COR-L47 (cell line): ENCODE measurements around the gene AKAP7.
A peak's percentile ranks its signal among the peaks of the same experiment; 100 is the strongest.
"Not testable (repeated sequence)": the region's sequence is repeated elsewhere in the genome, so short reads cannot be mapped to it uniquely, and the experiment has no call there.

ENCODE experiments used
- DNase-seq: peaks from one replicate; lab custom pipeline; 2025; lab: John Stamatoyannopoulos, UW

AKAP7 gene

DNA sequence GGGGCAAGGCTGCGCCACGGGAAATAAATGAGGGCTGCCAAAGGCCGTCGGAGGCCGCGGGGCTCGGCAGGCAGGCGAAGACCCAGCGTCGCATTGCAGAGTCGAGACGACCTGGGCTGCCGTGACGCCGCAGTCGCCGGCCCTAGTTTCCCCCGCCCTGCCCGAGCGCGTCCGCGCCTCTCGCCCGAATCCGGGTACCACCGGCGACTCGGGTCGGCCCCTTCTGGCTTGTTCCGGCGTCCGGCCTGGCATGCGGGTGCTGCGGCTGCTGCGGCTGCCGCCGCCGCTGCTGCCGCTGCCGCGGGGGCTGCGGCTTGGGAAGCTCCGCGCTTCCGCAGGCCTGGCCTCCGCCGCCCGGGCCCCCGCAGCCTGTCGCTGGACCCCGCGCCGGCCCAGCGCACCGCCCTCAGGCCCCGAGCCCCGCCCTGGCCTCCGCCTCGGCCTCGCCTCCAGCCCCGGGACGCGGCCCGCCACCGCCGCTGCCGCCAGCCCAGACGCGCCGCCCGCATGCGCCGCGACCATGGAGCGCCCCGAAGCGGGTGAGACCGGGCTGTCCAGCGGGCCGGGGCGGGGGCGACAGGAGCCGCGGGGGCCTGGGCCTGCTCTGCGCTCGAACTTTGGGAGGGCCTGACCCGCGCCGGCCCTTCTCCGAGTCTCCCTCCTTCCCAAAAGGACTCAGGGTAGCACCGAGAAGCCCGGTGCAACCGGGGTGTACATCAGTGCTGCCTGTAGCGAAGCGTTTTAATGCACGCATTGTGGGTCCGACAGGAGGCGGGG lies at the start of gene AKAP7:
Gene AKAP7, plus strand, starts transcription at position 224 of the 777 bp plus-strand sequence. Its CDS starts 297 bp downstream, at position 521.
- no peak for DNase-seq

GRCh38 chr6:131090339-131090738 lies 44.9 kb upstream of the AKAP7 start:
- not testable (repeated sequence) for DNase-seq

DNA sequence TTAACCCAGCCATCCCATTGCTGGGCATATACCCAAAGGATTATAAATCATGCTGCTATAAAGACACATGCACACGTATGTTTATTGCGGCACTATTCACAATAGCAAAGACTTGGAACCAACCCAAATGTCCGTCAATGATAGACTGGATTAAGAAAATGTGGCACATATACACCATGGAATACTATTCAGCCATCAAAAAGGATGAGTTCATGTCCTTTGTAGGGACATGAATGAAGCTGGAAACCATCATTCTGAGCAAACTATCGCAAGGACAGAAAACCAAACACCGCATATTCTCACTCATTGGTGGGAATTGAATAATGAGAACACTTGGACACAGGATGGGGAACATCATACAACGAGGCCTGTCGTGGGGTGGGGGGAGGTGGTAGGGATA lies 43.3 kb upstream of the AKAP7 start:
- DNase-seq = not testable (repeated sequence)

GRCh38 chr6:131093334-131093733 lies 41.9 kb upstream of the AKAP7 start:
- no peak for DNase-seq

- DNase-seq = no peak
These were observed 38.5 kb upstream of the AKAP7 start for GRCh38 chr6:131096786-131097185.

GRCh38 chr6:131101911-131102680 lies 33.2 kb upstream of the AKAP7 start:
- DNase-seq = no peak

GRCh38 chr6:131103296-131103695 lies 32.0 kb upstream of the AKAP7 start:
- no peak for DNase-seq

GRCh38 chr6:131103901-131104300 lies 31.4 kb upstream of the AKAP7 start:
- no peak for DNase-seq

- no peak for DNase-seq
These were observed 28.1 kb upstream of the AKAP7 start for GRCh38 chr6:131107151-131107550.

- no peak for DNase-seq
These were observed 23.0 kb upstream of the AKAP7 start for GRCh38 chr6:131112249-131112648.

GRCh38 chr6:131115651-131116050 lies 19.6 kb upstream of the AKAP7 start:
- no peak for DNase-seq

DNA sequence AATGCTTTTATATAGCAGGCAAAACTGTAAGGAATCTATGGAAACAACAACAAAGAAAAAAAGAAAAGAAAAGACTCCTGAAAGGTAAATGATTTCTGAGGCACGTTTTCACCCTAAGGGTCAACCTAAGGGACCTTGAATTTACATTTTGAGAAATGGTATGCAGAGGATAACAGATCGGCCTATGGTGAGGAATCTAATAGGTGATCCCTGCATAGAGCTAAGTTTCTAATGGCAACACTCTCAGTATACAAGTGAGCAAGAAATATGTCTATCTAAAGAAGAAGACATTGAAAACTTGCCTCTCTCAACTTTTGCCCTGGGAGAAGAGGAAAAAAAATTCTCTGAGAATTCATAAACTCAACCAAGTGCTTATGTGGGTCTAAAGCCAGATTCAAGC lies 18.9 kb upstream of the AKAP7 start:
- DNase-seq = no peak

- DNase-seq = peak; percentile 11
These were observed 18.4 kb upstream of the AKAP7 start for GRCh38 chr6:131116755-131117360.

DNA sequence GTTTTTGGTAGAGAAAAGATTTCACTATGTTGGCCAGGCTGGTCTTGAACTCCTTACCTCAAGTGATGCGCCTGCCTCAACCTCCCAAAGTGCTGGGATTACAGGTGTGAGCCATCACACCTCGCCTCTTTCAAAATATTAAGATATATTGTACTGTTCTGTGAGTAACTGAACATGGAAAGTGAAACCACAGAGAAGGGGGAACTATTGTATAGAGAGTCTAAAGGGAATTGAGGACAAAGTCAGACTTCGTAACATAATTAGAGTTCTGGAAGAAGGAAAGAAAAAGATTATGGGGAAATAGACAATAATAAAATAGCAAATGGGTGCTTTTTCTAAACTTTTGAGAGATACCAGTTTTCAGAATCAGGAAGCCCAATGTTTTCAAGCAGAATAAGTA lies 17.4 kb upstream of the AKAP7 start:
- DNase-seq = no peak

DNA sequence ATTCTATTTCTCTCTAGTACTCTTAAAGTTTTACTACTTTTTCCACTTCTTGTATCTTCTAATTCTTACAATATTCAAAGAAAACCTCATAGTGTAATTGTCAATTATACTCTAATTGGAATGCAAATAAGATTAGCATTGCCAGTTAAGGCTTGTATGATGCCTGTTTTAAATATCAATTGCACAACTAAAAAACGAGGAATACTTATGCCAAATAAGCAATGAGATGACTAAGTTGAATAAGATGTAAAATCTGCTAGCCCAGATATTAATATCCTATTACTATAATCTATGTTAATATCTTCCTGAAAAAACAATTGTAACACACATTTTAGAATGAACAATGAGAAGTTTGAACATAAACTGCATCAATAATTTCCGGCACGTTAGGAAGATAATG lies 13.3 kb upstream of the AKAP7 start:
- no peak for DNase-seq

GRCh38 chr6:131122516-131122915 lies 12.8 kb upstream of the AKAP7 start:
- DNase-seq = no peak

DNA sequence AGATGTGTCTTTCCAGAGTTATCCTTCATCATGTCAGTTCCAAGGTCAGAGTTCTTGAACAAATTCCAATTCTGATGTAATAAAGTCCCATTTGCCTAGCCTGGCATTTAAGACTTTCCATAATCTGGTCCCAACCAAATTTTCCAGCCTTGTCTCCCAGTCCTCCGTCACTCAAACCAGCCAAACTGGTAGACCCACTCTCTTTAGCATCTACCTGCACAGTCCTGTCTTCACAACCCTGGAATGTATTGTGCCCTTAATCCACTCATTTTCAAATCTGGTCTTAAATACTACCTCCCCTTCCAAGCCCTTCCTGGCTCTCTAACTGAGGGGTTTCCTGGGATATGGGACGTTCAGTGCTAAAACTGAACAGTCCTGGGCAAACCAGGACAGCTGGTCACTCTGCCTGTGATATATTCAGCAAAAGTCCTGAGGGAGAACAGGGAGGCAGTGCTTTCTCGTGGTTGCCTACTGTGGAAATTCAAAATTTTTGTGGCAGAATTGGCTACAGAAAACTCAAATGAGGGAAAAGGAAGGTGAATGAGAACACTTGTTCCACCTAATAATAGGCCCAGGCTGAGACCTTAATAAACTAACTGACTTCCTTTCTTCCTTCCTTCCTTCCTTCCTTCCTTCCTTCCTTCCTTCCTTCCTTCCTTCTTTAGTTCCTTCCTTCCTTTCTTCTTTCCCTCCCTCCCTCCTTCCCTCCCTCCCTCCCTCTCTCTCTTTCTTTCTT lies 10.8 kb upstream of the AKAP7 start:
- DNase-seq = no peak

DNA sequence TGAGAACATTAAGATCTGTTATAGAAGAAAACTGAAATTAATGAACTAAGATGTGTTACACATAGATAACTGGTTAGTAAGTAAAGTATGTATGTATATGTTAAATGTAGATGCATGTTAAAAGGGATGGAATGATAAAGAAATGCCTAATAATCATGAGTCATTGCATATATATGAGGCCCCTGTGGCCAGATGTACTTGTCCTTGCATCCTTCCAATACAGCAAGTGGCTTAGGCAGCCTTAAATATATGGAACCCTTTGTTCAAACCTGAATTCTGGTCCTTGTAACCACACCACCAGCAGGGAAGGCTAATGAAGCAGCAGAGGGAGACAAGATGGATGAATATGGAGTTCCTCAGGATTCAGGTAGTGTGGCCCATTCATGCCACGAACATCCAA lies 9.8 kb upstream of the AKAP7 start:
- DNase-seq = no peak

DNA sequence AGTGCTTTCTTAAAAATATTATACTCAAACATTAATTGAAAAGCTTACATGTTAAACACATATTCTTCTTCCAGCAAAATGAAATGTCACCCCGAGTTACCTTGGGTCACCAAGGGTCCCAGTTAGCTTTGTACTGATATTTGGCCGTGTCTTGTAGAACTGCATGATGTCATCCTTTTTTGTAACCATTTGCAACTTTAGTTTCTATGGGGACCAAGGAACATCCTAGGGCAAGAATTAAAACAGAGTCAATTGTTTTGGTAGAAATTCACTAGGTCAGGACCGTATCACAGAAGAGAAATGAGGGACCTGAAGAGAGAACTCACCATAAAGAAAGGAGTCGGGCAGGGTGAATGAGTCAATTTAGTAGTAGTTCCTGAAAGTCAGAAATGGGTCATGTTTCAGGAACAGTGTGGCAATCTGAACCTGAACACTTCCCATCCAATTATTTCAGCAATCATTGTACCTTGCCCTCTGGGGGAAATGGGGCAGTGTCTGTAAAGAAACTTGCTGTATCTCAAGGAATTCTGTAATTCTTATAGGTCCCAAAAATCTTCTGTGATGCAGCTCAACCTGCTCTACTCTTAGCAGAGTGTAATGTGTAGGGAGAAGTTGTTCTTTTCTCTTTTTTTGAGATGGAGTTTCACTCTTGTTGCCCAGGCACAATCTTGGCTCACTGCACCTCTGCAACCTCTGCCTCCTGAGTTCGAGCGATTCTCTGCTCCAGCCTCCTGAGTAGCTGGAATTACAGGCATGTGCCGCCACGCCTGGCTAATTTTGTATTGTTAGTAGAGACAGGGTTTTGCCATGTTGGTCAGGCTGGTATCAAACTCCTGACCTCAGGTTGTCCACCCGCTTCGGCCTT lies 5.3 kb upstream of the AKAP7 start:
- DNase-seq = no peak

GRCh38 chr6:131130554-131130940 lies 4.7 kb upstream of the AKAP7 start:
- no peak for DNase-seq

DNA sequence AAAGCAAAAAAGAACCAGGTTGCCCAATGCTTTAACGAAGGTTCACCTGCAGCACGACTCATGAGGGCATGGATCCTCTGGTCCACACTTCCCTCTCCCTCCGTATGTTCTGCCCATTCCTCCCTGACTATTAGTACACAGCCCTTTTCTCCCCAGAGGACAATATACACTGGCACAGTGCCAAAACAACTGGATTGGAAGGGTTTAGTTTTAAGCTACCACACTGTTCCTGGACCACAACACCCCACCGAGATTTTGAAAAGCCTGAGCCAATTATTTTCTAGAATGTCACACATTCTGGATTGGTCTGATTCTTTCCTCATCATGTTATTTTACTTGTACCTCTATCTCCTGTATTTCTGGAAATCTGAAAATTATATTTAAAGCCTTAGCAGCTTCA lies 2.9 kb upstream of the AKAP7 start:
- DNase-seq = no peak
